HG02571 (cell line): ENCODE data around the gene HCK.

Experiments
- ATAC-seq: cut with Tn5 transposase; IDR thresholded peaks from one replicate; pipeline ENCODE4 v1.9.1; 2021; ENCODE audit warnings: mild to moderate bottlenecking, moderate library complexity; ENCODE audit not compliant: unreplicated experiment

HCK gene

DNA sequence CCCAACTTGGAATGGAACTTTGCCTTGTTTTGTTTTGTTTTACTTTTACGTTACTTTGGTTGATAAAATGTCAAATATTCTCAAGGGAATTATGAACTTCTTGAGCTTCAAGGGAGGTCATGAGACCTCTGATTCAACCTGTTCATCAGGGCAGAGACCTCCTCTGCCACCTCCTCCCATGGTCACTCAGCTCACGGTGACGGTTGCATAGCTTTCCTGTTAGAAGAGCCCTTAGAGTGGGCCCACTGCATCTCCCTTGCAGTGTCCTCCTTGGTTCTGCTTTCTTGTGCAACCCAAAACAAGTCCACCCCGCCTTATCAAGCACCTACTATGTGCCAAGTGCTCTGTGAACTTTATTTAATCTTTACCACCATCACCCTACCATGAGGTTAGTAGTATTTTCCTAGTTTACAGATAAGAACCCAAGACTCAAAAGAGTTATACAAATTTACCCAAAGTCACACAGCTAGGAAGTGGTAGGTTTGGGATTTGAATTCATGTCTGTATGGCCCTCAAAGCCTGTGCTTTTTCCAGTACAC is 72.9 kb downstream of the HCK start:
- ATAC-seq = no peak

DNA sequence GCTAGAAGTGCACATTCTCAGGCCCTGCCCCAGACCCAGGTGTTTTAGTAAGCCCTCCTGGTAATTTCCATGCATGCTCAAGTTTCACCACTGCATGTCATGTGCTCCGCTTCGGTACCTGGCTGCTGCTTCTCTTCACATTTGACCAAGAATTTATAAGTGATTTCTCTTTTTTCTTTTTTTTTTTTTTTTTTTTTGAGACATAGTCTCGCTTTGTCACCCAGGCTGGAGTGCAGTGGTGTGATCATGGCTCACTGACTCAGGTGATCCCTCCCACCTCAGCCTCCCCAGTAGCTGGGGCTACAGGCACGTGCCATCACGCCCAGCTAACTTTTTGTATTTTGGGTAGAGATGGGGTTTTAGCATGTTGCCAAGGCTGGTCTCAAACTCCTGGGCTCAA is 73.5 kb downstream of the HCK start:
- no peak for ATAC-seq

DNA sequence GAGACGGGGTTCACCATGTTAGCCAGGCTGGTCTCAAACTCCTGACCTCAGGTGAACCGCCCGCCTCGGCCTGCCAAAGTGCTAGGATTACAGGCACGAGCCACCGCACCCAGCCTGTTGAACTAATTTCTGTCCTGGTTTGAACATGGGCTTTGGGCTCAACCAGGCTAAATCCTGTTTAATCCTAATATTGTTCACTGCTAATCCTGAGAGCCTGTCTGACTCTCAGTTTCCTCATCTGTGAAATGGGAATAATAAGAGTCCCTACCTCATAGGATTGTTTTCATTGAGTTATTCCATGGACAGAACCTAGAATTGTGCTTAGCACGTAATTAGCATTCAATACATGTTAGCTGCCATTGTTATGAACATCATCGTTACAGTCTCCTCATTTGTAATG is 74.9 kb downstream of the HCK start:
- no peak for ATAC-seq

DNA sequence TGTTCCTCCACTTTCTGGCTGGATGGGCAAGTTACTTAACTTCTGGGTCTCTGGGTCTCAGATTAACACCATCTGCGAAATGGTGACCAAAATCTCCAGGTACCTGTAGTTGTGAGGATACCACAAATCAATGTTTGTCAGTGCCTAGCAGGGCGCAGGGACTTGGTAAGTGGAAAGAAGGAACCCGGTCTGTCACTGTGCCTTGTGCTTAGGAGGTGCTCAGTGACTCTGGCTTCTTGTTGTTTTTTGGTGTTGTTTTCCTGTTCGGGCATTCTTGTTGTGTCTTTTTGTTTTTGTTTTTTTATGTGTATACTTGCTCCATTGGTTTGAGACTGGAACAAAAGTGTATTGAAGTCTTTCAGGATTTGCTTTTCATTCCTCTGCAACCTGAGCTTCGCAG is 75.3 kb downstream of the HCK start:
- ATAC-seq = no peak

DNA sequence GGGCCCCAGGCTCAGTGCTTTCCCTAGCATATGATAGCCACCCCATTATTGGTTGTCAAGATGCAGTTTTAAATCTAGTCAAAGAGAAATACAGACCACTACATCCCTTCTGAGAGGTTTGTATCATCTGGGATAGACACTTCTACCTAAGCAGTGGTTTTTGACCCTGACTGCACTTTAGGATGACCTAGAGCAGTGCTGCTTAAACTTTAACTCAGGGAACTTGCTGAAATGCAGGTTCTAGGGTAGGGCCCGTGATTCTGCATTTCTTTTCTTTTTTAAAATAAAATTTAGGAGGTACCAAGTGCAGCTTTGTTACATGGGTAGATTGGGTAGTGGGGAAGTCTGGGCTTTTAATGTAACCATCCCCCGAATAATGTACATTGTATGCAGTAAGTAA is 76.1 kb downstream of the HCK start:
- no peak for ATAC-seq

DNA sequence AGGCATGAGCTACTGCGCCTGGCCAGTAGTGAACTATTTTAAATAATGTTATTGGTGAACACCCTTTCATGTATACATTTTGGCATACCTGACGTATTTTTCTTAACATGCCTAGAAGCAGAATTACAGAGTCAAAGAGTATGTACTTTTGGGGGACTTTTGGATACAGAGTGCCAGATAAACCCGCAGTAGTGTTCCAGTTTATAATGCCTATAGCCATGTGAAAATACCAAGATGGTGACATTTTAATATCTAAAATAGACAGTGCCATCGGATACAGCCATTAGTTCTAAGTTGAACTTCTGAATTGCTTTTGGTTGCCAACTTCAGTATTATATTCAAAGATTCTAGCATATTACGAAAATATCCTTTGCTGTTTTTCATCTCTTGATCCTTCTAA is 77.8 kb downstream of the HCK start:
- no peak for ATAC-seq

DNA sequence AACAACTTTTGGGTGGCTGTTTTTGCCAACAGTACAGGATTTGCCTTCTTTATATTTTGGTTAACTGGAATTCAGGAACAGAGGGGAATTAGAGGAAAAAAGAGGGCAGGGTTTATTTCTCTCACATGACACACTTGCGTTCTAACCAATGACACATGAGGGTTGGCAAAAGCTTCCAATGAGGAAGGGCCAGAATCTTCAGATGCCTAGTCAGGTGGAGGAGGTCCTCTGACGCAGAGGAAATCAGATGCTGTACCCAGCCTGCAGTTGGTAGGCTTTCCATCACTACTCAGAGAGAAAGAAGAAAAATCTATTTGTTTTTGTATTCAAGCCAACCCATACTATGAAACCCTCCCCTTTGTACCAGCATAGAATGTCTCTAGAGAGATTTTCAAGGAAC is 78.3 kb downstream of the HCK start:
- no peak for ATAC-seq

DNA sequence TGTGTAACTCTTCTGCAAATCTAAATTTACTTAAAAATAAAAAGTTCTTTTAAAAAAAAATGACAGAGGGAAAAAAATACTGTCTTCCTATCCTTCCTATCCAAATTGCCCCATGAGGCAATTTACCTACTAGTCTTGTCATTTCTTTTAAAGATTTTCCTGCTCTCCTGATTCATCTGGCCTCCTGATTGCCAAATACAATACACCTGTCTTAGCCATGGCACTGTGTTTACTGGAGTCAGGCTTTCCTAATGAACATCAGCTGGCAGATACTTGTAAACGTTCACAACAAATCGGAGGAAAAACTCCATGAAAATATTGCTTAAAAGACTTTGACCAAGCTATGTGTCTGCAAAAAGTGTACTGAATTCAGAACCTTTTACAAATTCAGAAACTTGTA is 78.9 kb downstream of the HCK start:
- ATAC-seq = no peak

DNA sequence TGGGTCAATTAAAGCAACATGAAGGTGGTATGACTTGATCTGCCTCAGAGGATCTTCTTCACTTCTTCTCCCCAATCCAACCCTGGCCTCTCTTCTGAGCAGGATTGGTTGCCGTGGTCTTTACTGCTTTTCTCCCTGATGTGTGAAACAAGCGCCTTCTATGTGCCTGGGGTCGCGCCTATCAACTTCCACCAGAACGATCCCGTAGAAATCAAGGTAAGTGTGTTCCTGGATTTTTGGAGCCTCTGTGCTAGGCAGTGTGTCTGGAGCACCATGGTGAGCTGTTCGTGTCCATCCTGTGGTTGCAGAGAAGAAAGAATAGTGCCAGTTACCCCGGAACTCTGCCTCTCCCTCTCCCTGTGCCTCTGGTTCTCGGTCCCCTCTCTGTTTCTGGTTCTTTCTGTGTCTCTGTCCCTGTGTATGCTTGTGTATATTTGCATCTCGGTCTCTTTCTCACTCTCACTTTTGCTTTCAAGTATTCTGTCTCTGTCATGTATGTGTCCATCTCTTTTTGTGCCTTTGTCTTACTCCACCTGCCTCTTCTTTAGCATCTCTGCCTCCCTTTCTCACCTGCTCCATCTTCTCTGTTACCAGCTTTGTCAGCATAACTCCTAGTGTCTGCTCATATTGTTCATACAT is 81.0 kb downstream of the HCK start:
- peak; percentile 66 for ATAC-seq

DNA sequence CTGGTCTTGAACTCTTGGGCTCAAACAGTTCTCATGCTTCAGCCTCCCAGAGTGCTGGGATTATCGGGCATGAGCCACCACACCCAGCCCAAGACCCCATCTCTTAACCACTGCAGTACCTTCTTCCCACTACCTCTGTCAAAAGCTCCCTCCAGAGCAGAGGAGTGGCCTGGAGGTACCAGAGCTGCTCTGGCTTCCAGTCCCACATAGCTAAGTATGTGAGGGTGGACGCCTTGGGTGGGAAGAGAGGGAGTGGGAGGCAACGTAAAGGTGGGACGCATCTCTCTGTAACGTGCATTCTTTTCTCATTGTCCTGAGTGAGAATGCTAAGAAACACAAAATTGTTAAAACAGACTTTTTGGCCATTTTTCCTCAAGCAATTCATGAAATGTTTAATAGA is 82.0 kb downstream of the HCK start:
- no peak for ATAC-seq

DNA sequence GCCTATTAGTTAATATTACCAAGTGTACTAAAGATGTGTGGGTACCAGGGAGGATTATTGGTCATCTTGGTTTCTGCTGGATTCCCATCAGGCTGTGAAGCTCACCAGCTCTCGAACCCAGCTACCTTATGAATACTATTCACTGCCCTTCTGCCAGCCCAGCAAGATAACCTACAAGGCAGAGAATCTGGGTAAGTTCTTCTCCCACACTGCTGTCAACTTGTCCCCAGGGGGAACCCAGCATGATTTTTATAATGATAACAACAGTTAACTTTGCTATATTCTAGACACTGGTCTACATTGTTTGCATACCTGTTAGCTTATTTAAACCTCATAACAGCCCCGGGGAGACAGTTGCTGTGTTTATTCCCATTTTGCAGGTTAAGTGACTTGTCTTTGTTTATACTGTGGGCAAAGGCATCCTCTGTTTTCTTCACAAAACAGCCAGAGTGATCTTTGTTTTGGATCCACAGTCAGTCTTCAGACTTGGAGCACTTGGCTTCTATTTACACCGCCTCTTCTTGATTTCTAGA is 84.0 kb downstream of the HCK start:
- no peak for ATAC-seq

DNA sequence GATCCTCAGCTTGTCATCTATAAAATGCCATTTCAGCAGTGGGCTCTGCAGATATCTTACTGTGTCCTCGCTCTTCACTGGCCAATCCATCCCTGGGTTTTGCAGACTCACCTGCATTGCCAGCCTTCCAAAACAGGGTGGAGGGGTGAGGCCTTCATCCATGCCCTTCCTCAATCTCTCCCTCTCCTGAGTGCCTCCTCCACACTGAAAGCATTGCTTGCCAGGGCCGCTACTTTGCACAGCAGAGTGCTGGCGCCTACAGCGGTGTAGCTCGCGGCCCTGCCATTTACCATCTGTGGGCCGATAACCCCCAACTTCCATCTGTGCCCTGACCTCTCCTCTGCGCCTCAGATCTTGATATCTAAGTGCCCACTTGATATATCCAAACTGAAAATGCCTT is 86.9 kb downstream of the HCK start:
- no peak for ATAC-seq

DNA sequence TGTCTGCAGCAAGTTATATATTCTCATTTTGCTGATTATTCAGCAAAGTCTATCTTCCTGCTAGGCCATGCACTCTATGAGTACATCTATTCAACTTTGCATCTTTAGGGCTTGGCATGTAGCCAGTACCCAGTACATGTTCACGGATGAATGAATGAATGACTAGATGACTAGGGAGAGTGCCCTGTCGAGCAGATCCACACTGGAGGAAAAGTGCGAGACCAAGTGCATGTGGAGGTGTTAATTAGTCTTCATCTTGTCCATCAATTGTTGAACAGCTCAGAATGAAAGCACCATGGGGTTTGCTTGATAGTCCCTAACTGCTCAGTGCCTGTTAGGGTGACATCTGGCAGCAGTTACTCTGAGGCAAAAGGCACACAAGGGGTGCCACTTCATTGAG is 87.9 kb downstream of the HCK start:
- ATAC-seq = no peak

DNA sequence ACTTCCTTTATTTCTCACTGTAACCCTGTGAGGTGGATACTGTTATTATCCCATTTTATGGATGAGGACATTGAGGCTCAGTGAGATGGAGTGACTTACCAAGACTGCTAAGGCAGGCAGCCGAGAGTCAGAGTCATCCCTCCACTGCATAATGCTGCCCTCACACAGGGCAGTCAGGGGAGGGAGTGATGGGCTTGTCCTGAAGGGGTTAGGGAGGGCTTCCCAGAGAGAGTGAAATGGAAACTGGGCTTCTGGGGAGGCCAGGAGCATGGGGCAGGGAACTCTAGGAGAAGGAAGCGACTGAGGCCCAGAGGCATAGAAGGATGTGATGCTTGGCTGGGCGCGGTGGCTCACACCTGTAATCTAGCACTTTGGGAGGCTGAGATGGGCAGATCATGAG is 88.6 kb downstream of the HCK start:
- no peak for ATAC-seq

DNA sequence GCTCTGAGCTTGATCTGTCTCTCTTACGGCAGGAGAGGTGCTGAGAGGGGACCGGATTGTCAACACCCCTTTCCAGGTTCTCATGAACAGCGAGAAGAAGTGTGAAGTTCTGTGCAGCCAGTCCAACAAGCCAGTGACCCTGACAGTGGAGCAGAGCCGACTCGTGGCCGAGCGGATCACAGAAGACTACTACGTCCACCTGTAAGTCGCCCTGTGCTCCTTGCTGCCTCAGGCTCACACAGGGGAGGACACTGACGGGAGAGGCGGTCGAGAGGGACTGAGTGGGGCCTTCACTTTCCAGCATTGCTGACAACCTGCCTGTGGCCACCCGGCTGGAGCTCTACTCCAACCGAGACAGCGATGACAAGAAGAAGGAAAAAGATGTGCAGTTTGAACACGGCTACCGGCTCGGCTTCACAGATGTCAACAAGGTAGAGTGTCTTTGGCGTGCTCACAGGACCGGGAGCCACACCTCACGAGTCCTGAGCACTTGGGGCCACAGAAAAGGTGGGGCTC is 89.5 kb downstream of the HCK start:
- ATAC-seq = no peak

DNA sequence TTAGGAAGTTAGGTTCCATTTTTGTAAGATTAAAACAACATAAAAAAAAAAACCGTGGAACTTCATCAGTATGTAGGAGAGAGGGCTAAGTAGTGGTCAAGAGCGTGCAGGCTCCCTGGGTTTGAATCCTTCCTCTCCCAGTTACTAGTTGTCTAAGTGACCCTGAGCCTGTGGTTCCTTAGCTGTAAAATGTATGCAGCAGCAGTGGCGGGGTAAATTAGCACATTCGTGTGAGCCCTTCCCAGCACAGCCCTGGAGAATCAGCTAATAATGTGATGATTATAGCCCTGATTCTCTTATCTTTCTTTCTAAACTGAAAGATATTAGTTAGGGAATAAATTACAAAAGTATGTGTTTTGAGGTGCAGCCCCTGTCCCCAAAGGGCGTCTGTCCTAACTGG is 90.0 kb downstream of the HCK start:
- no peak for ATAC-seq

DNA sequence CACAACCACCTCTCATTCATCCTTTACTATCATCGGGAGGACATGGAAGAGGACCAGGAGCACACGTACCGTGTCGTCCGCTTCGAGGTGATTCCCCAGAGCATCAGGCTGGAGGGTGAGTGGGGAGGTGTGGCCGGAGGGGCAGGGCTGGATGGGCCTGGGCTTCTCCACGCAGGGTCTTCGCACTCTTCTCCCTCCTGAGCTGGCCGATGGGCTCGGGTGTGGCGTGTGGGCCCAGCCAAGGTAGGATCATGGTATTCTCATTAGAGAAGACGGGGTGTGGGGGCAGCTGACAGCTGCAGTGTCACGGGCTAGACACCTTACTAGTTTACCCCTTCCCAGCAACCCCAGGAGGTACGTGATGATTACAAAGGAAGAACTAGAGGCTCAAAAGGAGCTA is 90.9 kb downstream of the HCK start:
- no peak for ATAC-seq

DNA sequence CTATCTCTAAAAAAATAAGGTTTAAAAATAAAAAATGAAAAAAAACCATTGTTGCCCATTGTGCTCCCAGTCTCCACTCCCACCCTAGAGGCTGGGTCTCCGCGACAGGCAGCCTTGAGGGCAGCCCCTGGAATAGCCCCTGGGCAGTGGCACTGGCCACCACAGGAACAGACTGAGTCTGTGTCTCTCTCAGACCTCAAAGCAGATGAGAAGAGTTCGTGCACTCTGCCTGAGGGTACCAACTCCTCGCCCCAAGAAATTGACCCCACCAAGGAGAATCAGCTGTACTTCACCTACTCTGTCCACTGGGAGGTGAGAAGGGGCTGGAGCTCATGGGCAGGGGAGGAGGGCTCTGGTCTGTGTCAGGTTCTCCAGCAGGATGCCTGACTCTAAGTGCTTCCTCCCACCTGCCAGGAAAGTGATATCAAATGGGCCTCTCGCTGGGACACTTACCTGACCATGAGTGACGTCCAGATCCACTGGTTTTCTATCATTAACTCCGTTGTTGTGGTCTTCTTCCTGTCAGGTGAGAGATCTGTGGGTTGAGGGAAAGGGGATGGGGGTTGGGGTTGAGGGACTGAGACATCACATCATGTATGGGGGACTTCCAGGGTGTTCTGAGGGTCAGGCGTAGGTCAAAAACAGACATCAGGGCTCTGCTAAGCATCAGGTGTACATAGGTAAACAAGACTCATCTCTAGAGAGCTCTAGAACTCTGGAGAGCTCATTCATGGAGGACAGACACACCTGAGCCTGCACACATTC is 93.0 kb downstream of the HCK start:
- ATAC-seq = no peak

DNA sequence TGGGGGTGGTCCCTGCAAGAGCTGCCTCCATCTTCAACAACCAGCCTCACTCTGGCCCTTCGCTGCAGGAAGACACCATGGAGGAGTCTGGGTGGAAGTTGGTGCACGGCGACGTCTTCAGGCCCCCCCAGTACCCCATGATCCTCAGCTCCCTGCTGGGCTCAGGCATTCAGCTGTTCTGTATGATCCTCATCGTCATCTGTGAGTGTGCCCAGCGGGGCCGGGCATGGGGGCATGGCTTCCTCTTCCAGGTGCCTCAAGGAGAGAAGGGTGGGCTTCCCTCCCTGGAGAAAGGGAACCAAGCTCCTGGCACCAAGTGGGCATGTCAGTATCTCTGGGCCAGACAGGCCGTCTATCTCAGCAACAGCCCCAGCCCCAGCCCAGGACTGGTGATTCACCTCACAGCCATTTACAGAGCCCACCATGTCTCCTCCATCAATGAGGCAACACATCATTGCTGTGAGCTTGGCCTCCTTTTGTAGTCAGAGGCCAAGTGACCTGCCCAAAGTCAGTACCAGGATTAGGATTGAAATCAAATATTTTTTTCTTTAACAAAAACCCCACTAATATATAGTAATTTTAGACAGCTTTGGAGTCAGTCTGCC is 97.6 kb downstream of the HCK start:
- no peak for ATAC-seq

DNA sequence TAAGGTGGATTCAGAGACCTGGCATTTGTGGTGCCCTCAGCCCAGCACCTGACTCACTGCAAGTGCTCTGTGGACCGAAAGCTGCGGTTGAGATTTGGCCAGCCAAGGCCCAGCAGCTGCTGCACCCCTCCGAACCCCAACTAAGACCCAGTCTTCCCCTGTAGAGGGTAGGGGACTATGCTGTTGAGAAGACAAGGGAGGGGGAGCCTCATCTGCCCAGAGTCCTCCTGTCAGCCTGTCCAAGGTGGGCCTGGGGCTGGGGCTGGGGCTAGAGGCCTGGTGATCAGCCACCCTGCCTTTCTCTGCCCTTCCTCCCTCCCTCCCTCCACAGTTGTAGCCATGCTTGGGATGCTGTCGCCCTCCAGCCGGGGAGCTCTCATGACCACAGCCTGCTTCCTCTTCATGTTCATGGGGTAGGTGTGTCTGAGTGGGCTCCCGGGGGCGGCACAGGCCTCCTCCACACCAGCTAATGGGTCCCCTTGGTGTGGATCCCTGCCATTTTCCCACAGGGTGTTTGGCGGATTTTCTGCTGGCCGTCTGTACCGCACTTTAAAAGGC is 98.3 kb downstream of the HCK start:
- ATAC-seq = no peak
